HL-60 (cell line): ENCODE data around the gene NUP93.

ENCODE experiments used
- DNase-seq, 2 experiments: peaks; one replicate each; pipeline ENCODE4 v3.0.0-alpha.2; 2010 to 2020; ENCODE audit warnings: low read depth in 1 of 2, low spot score in 1 of 2
- H3K27ac ChIP-seq: fragments of 250-450 bp; sonication (Bioruptor Pico); replicated peaks from 2 replicates; pipeline ENCODE4 v1.5.1; 2020; ENCODE audit warnings: mild to moderate bottlenecking, moderate library complexity
- H3K27me3 ChIP-seq: fragments of 250-450 bp; sonication (Bioruptor Pico); 2 replicates; pipeline ENCODE4 v1.5.1; 2021; ENCODE audit warnings: mild to moderate bottlenecking, moderate library complexity; ENCODE audit not compliant: insufficient read depth, poor library complexity, severe bottlenecking
- H3K4me3 ChIP-seq: replicated peaks from 2 replicates; pipeline ENCODE4 v1.5.1; 2011; ENCODE audit warnings: mild to moderate bottlenecking, control low read depth, low read length; ENCODE audit not compliant: insufficient read depth
- GABPA ChIP-seq: IDR thresholded peaks from 2 replicates; pipeline ENCODE4 v1.6.1; 2012; ENCODE audit warnings: low read depth
- POLR2AphosphoS5 ChIP-seq: IDR thresholded peaks from 2 replicates; pipeline ENCODE4 v1.6.1; 2012; ENCODE audit warnings: low read depth
- SPI1 ChIP-seq: IDR thresholded peaks from 2 replicates; pipeline ENCODE4 v1.6.1; 2012; ENCODE audit warnings: low read depth, mild to moderate bottlenecking, borderline replicate concordance
- TF ChIP-seq, protein P1 (sequence below): IDR thresholded peaks from one replicate; pipeline ENCODE4 v1.5.1; 2011; ENCODE audit warnings: low read length, control low read depth, inconsistent platforms; ENCODE audit not compliant: insufficient read depth
- TF ChIP-seq, protein P2 (sequence below): IDR thresholded peaks from 2 replicates; pipeline ENCODE4 v1.6.1; 2012; ENCODE audit warnings: low read depth; ENCODE audit not compliant: insufficient replicate concordance

NUP93 gene

DNA sequence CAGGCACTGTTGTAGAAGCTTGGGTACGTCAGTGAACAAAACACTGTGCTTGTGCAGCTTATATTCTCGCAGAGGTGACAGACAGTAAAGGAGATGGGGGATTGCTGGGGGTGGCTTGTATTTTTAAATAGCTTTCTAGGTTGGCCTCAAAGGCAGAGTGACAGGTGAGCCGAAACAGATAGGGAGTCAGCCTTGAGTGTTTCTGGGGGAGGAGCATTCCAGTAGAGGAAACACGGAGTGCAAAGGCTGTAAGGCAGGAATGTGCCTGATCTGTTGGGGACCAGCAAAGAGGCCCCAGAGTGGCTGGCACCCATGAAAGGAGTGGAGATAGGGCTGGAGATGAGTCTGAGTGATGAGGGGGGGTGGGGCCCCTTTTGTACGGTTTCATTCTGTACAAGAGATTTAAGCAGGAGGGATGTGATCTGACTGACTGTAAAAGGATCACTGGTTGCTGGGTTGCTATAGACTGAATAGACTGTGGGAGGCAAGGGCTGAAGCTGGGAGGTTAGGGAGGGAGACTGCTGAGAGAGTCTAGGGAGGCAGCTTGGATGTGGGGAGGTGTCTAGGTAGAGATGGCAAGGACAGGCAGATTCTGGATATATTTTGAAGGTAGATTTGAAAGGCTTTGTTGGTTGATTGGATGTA, 15.2 kb downstream of the NUP93 start:
- Histone ChIP-seq H3K4me3 (no peak overlapping the region), H3K27me3 (no peaks in the 10 kb centered on the region), H3K27ac (no peak overlapping the region)
- DNase-seq = no peak
- TF ChIP-seq, protein P1, sequence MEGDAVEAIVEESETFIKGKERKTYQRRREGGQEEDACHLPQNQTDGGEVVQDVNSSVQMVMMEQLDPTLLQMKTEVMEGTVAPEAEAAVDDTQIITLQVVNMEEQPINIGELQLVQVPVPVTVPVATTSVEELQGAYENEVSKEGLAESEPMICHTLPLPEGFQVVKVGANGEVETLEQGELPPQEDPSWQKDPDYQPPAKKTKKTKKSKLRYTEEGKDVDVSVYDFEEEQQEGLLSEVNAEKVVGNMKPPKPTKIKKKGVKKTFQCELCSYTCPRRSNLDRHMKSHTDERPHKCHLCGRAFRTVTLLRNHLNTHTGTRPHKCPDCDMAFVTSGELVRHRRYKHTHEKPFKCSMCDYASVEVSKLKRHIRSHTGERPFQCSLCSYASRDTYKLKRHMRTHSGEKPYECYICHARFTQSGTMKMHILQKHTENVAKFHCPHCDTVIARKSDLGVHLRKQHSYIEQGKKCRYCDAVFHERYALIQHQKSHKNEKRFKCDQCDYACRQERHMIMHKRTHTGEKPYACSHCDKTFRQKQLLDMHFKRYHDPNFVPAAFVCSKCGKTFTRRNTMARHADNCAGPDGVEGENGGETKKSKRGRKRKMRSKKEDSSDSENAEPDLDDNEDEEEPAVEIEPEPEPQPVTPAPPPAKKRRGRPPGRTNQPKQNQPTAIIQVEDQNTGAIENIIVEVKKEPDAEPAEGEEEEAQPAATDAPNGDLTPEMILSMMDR = no peak
- TF ChIP-seq SPI1 (no peak), GABPA (no peak), POLR2AphosphoS5 (no peak)
- TF ChIP-seq, protein P2, sequence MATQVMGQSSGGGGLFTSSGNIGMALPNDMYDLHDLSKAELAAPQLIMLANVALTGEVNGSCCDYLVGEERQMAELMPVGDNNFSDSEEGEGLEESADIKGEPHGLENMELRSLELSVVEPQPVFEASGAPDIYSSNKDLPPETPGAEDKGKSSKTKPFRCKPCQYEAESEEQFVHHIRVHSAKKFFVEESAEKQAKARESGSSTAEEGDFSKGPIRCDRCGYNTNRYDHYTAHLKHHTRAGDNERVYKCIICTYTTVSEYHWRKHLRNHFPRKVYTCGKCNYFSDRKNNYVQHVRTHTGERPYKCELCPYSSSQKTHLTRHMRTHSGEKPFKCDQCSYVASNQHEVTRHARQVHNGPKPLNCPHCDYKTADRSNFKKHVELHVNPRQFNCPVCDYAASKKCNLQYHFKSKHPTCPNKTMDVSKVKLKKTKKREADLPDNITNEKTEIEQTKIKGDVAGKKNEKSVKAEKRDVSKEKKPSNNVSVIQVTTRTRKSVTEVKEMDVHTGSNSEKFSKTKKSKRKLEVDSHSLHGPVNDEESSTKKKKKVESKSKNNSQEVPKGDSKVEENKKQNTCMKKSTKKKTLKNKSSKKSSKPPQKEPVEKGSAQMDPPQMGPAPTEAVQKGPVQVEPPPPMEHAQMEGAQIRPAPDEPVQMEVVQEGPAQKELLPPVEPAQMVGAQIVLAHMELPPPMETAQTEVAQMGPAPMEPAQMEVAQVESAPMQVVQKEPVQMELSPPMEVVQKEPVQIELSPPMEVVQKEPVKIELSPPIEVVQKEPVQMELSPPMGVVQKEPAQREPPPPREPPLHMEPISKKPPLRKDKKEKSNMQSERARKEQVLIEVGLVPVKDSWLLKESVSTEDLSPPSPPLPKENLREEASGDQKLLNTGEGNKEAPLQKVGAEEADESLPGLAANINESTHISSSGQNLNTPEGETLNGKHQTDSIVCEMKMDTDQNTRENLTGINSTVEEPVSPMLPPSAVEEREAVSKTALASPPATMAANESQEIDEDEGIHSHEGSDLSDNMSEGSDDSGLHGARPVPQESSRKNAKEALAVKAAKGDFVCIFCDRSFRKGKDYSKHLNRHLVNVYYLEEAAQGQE = no peak

DNA sequence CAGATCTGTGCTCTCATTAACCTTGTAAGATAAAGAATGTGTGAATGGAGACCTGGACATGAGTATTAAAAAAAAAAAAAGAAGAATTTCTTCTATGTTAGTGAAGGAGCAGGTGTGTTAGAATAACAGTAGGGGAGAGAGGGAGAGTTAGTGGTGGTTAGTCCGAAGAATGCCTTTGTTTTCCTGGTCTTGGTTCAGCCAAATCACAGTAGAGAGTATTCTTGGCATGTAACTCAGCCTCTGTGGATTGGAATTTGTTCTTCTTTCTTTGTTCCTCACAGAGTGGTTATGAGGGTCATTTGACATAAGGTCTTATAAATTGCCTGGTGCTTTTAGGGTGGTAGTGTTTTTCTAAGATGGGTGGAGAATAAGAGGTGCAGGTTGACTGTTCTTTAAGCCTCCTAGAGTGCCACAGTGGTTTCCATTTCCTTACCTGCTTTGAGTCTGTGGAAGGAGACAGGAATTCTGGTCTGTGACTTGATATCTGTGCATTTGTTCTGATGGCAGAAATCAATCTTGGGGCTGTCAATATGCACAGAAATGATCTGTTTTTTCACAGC, 17.6 kb downstream of the NUP93 start:
- TF ChIP-seq POLR2AphosphoS5 = no peak
- TF ChIP-seq, protein P1 = no peak
- TF ChIP-seq SPI1 = no peak
- no peak for TF ChIP-seq GABPA
- TF ChIP-seq, protein P2 = no peak
- Histone ChIP-seq H3K27ac (no peak overlapping the region), H3K27me3 (no peaks in the 10 kb centered on the region), H3K4me3 (no peak overlapping the region)
- no peak for DNase-seq

DNA sequence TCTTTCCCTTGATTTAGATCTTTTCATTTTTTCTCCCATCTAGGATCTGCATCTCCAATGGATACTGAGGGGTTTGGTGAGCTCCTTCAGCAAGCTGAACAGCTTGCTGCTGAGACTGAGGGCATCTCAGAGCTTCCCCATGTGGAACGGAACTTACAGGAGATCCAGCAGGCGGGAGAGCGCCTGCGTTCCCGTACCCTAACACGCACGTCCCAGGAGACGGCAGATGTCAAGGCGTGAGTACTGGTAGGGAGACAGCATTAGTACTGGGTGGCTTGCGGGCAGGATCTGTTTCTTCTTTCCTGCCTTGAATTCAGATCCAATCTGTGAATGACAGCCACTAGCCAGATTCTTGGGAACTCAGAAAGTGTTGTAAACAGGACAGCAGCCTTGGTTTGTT, 18.3 kb downstream of the NUP93 start:
- Histone ChIP-seq H3K27ac (no peak overlapping the region), H3K4me3 (no peak overlapping the region), H3K27me3 (no peaks in the 10 kb centered on the region)
- no peak for DNase-seq
- TF ChIP-seq, protein P2 = no peak
- TF ChIP-seq POLR2AphosphoS5 (no peak), SPI1 (no peak), GABPA (no peak)
- TF ChIP-seq, protein P1 = no peak
